Amniotic stem cell (primary cell): ENCODE measurements around the gene HSCB.
"Not testable (repeated sequence)": the region's sequence is repeated elsewhere in the genome, so short reads cannot be mapped to it uniquely, and the experiment has no call there.

Experiments
- DNase-seq: peaks from one replicate; lab custom pipeline; 2025; lab: John Stamatoyannopoulos, UW

Gene HSCB, protein sequence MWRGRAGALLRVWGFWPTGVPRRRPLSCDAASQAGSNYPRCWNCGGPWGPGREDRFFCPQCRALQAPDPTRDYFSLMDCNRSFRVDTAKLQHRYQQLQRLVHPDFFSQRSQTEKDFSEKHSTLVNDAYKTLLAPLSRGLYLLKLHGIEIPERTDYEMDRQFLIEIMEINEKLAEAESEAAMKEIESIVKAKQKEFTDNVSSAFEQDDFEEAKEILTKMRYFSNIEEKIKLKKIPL

DNA sequence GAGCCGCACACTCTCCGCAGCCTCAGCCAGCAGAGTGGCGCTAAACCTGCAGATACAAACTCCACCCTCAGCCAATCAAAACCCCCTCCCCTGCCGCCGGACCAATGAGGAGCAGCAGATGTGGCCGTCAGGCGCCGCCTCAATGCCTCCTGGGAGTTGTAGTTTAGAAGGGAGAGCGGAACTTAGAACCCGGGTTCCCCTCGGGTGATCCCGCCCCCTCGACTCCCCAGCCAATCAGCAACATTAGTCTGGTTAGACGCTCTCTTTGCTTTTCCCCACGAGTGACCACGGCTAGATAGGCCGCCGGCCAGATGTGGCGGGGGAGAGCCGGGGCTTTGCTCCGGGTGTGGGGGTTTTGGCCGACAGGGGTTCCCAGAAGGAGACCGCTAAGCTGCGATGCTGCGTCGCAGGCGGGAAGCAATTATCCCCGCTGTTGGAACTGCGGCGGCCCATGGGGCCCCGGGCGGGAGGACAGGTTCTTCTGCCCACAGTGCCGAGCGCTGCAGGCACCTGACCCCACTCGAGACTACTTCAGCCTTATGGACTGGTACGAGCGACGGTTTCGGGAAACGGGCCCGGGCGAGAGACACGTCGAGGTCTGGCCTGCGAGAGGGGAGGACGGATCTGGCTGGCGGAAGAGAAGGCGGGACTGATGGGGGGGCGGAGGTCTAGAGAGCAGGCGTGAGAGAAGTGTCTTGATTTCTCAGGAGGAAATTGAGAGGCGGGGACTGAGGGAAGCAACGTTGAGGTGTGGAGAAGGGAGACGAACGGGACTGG, at the start of gene HSCB, which contains the start of gene CHEK2:
Gene HSCB, plus strand, starts transcription at position 255 of the 777 bp plus-strand sequence. Its CDS starts 57 bp downstream, at position 312.
Gene CHEK2, minus strand, starts transcription at position 36 of the 777 bp plus-strand sequence. CDS start 7,099 bp downstream, outside the sequence.
- DNase-seq: peak; percentile 98

DNA sequence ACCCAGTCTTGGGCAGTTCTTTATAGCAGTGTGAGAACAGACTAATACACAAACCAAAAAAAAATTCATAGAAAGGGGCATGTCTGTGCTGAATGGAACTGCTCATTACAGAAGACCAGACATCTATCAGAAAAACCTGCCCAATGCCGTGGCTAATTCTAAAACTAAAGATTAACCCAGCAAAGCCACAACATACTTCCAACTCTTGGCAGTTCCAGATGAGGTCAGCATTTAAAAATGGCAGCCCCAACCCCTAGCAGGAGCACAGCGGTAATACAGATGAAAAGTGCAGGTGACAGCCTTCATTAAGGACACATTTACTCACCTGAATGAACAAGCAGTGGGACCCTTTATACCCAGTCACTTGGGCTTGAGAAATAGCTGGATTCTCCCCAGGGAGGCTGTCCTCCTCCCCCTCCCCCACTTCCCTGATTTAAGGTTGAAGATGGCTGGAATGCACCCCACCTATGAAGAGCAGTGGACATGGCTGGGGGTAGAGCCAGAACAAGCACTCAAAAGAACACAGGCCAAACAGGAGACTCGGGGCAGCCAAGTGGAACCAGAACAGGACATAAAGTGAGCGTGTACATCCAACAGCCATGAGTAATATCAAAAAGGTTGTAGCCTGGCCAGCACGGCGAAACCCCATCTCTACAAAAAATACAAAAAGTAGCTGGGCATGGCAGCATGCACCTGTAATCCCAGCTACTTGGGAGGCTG, 48.6 kb upstream of the HSCB start:
- not testable (repeated sequence) for DNase-seq

- DNase-seq: no peak
These were observed 38.9 kb upstream of the HSCB start for GRCh38 chr22:28702891-28703290.

DNA sequence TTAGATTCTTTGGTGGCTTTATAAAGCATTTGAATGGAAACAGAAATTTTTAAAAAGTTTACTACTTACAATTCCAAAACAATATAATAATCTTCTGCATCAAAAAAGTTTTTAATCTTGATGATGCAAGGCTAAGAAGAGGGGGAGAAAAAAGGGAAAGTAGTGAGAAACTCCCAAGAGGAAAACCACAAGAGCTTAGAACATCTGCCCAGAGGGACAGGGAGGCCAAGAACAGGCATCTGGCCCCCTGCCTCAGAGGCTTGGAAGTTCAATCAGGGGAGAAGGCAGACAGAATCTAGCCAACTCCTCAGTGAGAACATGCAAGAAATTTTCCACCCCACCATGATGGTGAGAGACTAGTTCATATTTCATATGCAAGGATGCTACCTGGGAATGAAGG, 38.4 kb upstream of the HSCB start:
- DNase-seq: no peak

DNA sequence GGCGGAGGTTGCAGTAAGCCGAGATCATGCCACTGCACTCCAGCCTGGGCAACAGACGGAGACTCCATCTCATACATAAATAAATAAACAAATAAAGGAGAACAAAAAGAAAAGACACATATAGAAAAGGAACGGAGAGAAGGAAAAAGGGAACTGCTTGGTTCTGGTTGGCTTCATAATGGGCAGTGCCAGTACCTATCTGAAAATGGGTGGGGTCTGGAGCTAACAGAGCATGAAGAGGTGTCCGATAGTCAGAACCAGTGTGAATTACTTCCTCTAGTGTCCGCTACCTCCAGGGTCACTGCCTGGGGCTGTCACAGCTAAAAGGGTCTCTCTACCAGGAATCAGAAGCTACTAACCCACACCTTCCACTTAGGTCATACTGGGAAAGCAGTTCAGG, 35.0 kb upstream of the HSCB start:
- no peak for DNase-seq

DNA sequence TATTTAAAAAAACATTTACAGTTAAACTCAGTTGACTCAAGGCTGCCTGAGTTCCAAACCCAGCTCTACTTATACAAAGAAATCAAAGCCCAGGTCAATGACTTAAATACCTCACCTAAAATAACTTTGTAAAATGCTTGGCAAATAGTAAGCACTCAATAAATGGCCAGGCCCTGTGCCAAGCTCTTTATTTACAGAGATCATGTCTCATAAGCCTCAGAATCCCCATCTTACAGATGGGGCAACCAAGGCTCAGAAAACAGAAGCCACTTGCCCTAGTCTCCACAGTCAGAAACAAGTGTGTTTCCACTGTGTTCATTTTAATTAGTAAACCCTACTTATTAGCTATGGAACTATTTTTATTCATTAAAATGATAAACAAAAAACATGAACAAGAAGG, 31.7 kb upstream of the HSCB start:
- no peak for DNase-seq

DNA sequence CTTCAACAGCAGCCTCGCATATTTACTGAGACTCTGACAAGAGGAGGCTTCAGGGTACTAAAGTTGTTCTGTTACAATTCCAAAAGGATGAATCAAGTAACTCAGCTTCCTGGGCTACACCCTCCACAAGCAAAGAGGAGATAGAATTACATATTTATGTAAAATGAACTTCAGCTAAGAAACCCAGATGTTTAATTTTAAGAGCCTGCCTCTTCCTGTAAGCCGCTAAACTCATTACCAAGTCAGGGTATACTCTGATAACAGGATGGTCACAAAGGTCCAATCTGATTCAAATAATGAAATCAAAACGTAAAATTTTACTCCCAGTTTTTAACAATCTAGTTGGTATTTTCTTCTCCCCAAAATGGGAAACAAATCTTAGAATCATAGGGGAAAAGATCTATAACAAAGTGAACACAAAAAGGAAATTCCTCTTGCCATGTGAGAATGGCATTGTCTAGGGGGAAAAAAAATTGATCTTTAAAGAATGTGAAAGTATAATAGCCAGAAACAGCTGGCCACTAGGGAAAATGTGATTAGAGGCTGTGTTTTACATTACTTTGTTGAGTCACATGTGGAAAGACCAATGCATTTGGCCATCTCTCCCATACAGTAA, 31.2 kb upstream of the HSCB start:
- DNase-seq: peak; percentile 53

- DNase-seq: no peak
These were observed 30.5 kb upstream of the HSCB start for GRCh38 chr22:28711341-28711740.

DNA sequence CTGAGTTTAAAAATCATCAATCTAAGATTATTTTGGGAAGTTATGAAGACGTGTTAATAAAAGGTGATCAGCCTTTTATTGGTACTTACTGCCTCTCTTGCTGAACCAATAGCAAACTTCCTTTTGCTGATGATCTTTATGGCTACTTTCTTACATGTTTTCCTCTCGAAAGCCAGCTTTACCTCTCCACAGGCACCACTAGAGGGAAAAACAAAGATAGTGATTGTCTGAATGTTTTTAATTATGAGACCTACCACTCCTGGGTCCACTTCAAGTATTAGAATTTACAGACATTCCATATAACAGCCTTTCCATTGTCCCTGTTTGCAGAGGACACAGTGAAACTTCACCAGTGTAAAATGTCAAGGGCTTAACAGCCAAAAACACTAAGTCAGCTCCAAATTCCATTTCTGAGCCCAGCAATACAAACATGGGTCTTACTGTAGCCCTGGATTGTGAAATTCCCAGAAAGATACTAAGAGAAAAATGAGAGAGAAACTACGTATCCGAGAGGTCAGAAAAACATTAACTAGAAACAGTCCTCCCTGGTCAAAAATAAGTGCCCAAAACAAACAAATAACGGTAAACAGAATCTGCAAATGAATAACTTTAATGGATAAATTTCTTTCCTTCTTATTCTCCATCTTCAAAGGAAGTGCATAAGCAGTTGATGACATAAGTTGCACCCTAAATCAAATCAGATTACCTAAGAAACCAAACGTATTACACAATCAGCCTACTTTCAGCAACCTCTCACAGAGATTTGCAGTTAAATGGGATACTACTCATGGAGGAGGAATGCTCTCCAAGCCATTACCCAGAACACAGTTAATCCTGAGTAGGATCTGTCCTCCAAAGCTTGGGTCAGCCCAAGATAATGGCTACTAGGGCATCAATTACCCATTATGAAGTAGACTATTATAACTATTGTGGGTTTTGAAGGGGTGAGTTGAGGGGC, 29.7 kb upstream of the HSCB start:
- peak; percentile 79 for DNase-seq

DNA sequence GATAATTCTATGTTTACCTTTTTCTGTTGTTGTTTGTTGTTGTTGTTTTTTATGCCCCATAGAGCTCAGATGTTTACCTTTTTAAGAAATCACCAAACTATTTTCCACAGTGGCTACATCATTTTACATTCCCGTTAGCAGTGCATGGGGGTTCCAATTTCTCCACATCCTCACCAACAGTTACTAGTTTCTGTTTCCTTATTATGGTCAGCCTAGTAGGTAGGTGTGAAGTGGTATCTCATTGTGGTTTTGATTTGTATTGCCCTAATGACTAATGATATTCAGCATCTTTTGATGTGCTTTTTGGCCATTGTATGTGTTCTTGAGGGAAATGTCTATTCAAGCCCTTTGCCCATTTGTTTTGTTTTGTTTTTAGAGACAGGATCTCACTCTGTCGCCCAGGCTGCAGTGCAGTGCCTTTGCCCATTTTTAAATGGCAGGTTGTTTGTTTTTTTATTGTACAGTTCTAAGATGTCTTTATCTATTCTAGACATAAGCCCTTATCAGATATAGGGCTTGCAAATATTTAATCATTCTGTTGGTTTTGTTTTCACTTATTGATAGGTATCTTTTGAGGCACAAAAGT, 27.7 kb upstream of the HSCB start:
- no peak for DNase-seq

DNA sequence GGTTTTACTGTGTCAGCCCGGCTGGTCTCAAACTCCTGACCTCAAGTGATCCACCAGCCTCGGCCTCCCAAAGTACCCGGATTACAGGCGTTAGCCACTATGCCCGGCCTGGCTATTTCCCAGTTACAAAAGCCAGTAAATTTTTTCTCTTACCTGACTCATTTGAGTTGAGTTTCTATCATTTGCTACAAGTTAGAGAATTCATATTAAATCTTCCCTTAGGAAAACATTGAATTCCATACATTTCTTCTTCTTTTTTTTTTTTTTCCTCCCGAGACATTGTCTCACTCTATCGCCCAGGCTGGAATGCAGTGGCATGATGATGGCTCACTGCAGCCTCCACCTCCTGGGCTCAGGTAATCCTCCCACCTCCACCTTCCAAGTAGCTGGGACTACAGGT, 26.2 kb upstream of the HSCB start:
- DNase-seq: no peak

GRCh38 chr22:28716686-28717085, 25.2 kb upstream of the HSCB start:
- DNase-seq: no peak

- no peak for DNase-seq
These were observed 23.8 kb upstream of the HSCB start for GRCh38 chr22:28718044-28718443.

DNA sequence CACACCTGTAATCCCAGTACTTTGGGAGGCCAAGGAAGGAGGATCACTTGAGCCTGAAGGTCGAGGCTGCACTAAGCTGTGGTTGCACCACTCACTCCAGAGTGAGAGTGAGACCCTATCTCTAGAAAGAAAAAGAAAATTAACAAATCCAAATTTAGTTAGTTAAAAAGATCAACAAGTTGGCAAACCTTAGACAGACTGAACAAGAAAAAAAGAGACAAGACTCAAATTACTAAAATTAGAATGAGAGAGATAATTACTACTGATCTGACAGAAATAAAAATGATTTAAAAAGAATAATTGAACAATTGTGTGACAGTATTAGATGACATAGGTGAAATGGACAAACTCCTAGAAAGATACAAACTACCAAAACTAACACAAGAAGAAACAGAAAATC, 13.8 kb upstream of the HSCB start:
- DNase-seq: no peak

GRCh38 chr22:28728621-28729313, 13.1 kb upstream of the HSCB start:
- no peak for DNase-seq

GRCh38 chr22:28730179-28730578, 11.7 kb upstream of the HSCB start:
- DNase-seq: no peak

- no peak for DNase-seq
These were observed 7.4 kb upstream of the HSCB start for GRCh38 chr22:28734393-28734792.

DNA sequence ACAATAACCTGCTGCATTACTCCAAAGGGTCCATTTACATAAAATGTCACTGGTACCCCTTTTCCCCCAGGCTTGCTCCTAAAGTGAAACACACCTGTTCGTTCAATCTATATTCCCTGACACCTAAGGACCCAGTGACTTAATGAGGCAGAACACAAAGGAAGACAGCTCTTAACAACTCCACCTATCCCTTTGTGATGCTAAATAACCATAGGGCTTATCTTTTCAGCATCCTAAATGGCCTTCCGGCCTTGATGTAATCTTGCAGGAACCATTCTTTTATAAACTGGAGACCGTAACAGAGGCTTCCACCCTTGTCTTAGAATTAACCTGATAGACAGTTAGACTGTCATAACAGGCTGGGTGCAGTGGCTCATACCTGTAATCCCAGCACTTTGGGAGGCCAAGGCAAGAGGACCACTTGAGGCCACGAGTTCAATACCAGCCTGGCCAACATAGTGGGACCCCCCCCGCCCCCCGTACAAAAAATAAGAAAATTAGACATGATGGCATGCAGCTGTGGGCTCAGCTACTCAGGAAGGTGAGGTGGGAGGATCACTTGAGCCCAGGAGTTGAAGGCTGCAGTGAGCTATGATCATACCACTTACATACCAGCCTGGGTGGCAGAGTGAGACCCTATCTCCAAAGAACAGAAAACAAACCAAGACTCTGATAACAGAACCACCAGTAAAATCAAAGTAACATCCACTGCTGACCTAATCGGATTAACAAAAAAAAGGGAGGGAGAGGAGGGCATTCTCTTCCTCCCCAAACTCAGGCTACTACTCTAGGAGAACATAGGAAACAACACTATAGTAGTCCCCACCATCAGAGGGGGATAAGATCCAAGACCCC, 5.3 kb upstream of the HSCB start:
- DNase-seq: no peak

DNA sequence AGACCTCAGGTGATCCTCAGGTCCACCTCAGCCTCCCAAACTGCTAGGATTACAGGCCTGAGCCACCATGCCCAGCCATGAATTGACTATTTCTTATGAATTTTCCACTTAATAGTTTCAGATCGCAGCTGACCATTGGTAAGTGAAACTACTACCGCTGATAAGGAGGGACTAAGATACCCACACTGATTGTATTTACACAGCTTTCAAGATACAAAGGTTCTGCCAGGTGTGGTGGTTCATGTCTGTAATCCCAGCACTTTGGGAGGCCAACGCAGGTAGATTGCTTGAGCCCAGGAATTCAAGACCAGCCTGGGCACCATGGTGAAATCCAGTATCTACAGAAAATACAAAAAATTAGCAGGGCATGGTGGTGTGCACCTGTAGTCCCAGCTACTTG, 4.1 kb upstream of the HSCB start:
- no peak for DNase-seq
